Body of pancreas (tissue), 4 donors: ENCODE measurements around the gene ZNF628.

Source experiments
- CTCF ChIP-seq, 7 experiments: fragments of 450-650 bp in 4 of 7; fragments of 200-600 bp in 3 of 7; sonication (generic) in 3 of 7; IDR thresholded peaks; one replicate each; pipeline ENCODE4 v1.5.1; 2016 to 2019; ENCODE audit warnings: antibody characterized with exemption in 7 of 7
- POLR2A ChIP-seq, 3 donors: fragments of 450-650 bp; IDR thresholded peaks; one replicate each; pipeline ENCODE4 v1.6.1; 2016; ENCODE audit warnings: antibody characterized with exemption in 3 of 3, mild to moderate bottlenecking in 2 of 3

DNA sequence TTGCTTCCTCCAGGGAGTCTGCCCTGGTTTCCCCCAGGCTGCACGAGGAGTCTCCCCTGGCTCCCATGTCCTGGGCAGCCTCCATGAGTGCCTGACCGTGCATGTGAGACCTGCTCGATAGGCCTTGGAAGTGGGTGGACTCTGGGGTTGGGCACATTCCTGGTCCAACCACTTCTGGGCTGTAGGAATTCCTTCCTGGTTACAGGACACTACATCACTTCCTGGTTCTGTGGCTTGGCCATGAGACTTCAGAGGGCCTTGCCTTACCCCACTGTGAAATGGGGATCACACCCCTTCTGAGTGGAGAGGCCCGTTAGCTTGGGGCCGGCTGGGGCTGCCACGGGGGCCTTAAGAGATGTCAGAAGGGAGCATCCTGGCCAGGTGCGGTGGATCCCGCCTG is 4.0 kb upstream of the ZNF628 start:
- no peak for TF ChIP-seq POLR2A (IDR thresholded peaks at IDR 0.05)
- no peak for TF ChIP-seq CTCF (IDR thresholded peaks at IDR 0.05)
